K562 (cell line): ENCODE results near the gene SORBS2. TPM values are rescaled to one million over a fixed set of nuclear protein-coding genes. Genes with fewer than 3 reads are reported as not detected.

ENCODE experiments used
- ARHGAP35 ChIP-seq: fragments of 450-650 bp; IDR thresholded peaks from 2 replicates; pipeline ENCODE4 v1.6.1; 2018; ENCODE audit not compliant: partially characterized antibody
- CCAR2 ChIP-seq: fragments of 200-400 bp; formaldehyde crosslinking; IDR thresholded peaks from 2 replicates; pipeline ENCODE4 v1.6.1; 2017; ENCODE audit warnings: mild to moderate bottlenecking, low read depth, low read length
- CHD4 ChIP-seq: fragments of 200-600 bp; sonication (generic); IDR thresholded peaks from 3 replicates; pipeline ENCODE4 v1.6.1; 2012; ENCODE audit warnings: low read depth, mild to moderate bottlenecking, mixed read lengths, low read length, inconsistent platforms; ENCODE audit not compliant: insufficient read depth, insufficient replicate concordance, poor library complexity, severe bottlenecking
- DACH1 ChIP-seq: fragments of 450-650 bp; IDR thresholded peaks from 2 replicates; pipeline ENCODE4 v1.6.1; 2018; ENCODE audit not compliant: partially characterized antibody
- FOXM1 ChIP-seq, 2 experiments: fragments of 450-650 bp in 1 of 2; sonication (generic) in 1 of 2; formaldehyde crosslinking in 1 of 2; IDR thresholded peaks; 2 replicates each; pipeline versions ENCODE4 v1.6.1 to v1.9.0; 2017 to 2022; ENCODE audit warnings: low read depth in 2 of 2, mild to moderate bottlenecking in 2 of 2, missing genetic modification reagents in 1 of 2, moderate library complexity in 1 of 2
- GMEB1 ChIP-seq: fragments of 250-450 bp; sonication (Bioruptor Pico); IDR thresholded peaks from 2 replicates; pipeline ENCODE4 v1.4.0; 2020; ENCODE audit warnings: mild to moderate bottlenecking
- GTF2F1 ChIP-seq: IDR thresholded peaks from 2 replicates; pipeline ENCODE4 v1.6.1; 2011; ENCODE audit warnings: low read depth, low read length, improper control_type of control experiment
- HMG20A ChIP-seq: fragments of 450-650 bp; formaldehyde crosslinking; conservative IDR thresholded peaks from 2 replicates; pipeline ENCODE4 v1.4.0; 2020; ENCODE audit warnings: mild to moderate bottlenecking, mixed read lengths
- KAT8 ChIP-seq: fragments of 450-650 bp; IDR thresholded peaks from 2 replicates; pipeline ENCODE4 v1.6.1; 2016; ENCODE audit warnings: low read depth, mild to moderate bottlenecking
- MAFK ChIP-seq: IDR thresholded peaks from 2 replicates; pipeline ENCODE4 v1.6.1; 2011; ENCODE audit warnings: low read length, improper control_type of control experiment
- MYC ChIP-seq, 2 experiments: fragments of 250-450 bp in 1 of 2; sonication (Bioruptor Pico) in 1 of 2; IDR thresholded peaks; 2 replicates each; pipeline versions ENCODE4 v1.5.1 to v1.6.1; 2012 to 2021; ENCODE audit warnings: low read depth in 2 of 2, borderline replicate concordance in 1 of 2, improper control_type of control experiment in 1 of 2, low read length in 1 of 2, mild to moderate bottlenecking in 1 of 2, moderate library complexity in 1 of 2
- SAFB2 ChIP-seq: fragments of 200-400 bp; formaldehyde crosslinking; IDR thresholded peaks from 2 replicates; pipeline ENCODE4 v1.6.1; 2018; ENCODE audit warnings: borderline replicate concordance, low read length, low read depth, moderate library complexity; ENCODE audit not compliant: severe bottlenecking
- SIN3A ChIP-seq, 2 experiments: fragments of 150-350 bp in 1 of 2; IDR thresholded peaks; 2 replicates each; pipeline ENCODE4 v1.6.1; 2011 to 2016; ENCODE audit warnings: borderline replicate concordance in 2 of 2, low read depth in 2 of 2, low read length in 2 of 2, mild to moderate bottlenecking in 2 of 2, moderate library complexity in 2 of 2; ENCODE audit not compliant: control insufficient read depth in 1 of 2
- STAG1 ChIP-seq: sonication (generic); formaldehyde crosslinking; IDR thresholded peaks from 2 replicates; pipeline ENCODE4 v1.5.0; 2020; ENCODE audit warnings: missing genetic modification reagents, borderline replicate concordance
- TEAD2 ChIP-seq: fragments of 450-650 bp; IDR thresholded peaks from 2 replicates; pipeline ENCODE4 v1.6.1; 2016; ENCODE audit warnings: missing genetic modification characterization, control low read depth, missing compliant biosample characterization
- ZNF592 ChIP-seq: fragments of 450-650 bp; IDR thresholded peaks from 2 replicates; pipeline ENCODE4 v1.6.1; 2017; ENCODE audit warnings: antibody characterized with exemption, mild to moderate bottlenecking
- polyA plus RNA-seq, 8 experiments: library from polyadenylated mRNA; depleted of rRNA in 4 of 8; stranded (reverse) in 5 of 8; unstranded in 3 of 8; fragments of >200 nt; fragmentation: Nextera tagmentation in 2 of 8; fragmentation: Illumina TruSeq in 1 of 8; extraction: Ambion mirVana in 2 of 8; extraction: Trizol in 1 of 8; gene quantifications; 2 replicates each; pipeline versions ENCODE4 v1.2.1 to v1.2.3, GENCODE V29; 2011 to 2014; ENCODE audit warnings: inconsistent platforms in 1 of 8, missing spikeins in 1 of 8
- total RNA-seq, 7 experiments: library from RNA; depleted of rRNA in 6 of 7; stranded (reverse); fragments of >200 nt in 6 of 7; fragmentation: Illumina TruSeq in 2 of 7; extraction: Trizol in 2 of 7; gene quantifications; 2 replicates each; pipeline versions ENCODE4 v1.2.1 to v1.2.3, GENCODE V29; 2011 to 2021; ENCODE audit warnings: low replicate concordance in 1 of 7
- TF ChIP-seq, protein P1 (sequence below): fragments of 250-450 bp; sonication (Bioruptor Pico); IDR thresholded peaks from 2 replicates; pipeline ENCODE4 v1.5.0; 2020; ENCODE audit warnings: mild to moderate bottlenecking
- TF ChIP-seq, protein P2 (sequence below): fragments of 250-450 bp; sonication (Bioruptor Pico); IDR thresholded peaks from 2 replicates; pipeline ENCODE4 v1.5.1; 2021; ENCODE audit warnings: mild to moderate bottlenecking

Gene SORBS2
- total and polyA plus RNA-seq, 9 of the 15 experiments (the other 6 are each of a cell fraction or from before 2014, with no cell fraction given), result 0.29 TPM; not detected in 8

DNA sequence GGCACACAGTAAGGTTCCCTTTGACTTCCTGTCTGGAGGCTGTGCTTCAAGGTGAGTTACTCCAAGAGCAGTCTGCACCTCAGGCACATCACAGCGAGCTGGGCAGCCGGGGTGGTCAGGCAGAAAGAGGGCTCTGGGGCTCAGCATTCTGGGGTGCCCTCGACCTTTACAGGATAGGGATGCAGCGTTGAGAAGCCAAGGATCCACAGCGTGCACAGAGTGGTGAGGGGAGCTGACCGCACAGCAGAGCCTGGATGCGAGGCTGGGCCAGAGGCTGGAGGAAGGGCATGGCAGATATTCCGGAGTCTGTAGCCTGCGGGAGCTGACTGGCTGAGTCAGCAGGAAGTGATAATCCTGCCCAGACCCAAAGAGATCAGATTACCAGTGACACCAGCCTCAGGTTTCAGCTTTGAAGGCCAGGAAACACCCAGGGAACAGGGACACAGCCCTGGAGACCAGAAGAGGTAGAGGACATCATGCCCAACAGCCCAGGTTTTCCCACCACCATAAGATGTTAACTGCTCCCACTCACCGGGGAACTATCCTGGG, 238.3 kb downstream of the SORBS2 start (continued):
- TF ChIP-seq ZNF592, result no peak; the same call in 1 of the 2 replicates
- TF ChIP-seq, protein P1, sequence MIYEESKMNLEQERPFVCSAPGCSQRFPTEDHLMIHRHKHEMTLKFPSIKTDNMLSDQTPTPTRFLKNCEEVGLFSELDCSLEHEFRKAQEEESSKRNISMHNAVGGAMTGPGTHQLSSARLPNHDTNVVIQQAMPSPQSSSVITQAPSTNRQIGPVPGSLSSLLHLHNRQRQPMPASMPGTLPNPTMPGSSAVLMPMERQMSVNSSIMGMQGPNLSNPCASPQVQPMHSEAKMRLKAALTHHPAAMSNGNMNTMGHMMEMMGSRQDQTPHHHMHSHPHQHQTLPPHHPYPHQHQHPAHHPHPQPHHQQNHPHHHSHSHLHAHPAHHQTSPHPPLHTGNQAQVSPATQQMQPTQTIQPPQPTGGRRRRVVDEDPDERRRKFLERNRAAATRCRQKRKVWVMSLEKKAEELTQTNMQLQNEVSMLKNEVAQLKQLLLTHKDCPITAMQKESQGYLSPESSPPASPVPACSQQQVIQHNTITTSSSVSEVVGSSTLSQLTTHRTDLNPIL (CRISPR knock-in tag), result no peak
- no peak for TF ChIP-seq DACH1
- no peak for TF ChIP-seq GTF2F1
- TF ChIP-seq SAFB2, result no peak
- no peak for TF ChIP-seq HMG20A
- TF ChIP-seq FOXM1 (IDR thresholded peaks at IDR 0.05; ENCODE audit: low read depth), result 0 out of 2 replicates have a peak, but pooled peaks have one; percentile 21
- no peak for TF ChIP-seq FOXM1 (CRISPR knock-in tag; IDR thresholded peaks at IDR 0.05; ENCODE audit: low read depth)
- no peak for TF ChIP-seq GMEB1 (CRISPR knock-in tag)
- TF ChIP-seq, protein P2, sequence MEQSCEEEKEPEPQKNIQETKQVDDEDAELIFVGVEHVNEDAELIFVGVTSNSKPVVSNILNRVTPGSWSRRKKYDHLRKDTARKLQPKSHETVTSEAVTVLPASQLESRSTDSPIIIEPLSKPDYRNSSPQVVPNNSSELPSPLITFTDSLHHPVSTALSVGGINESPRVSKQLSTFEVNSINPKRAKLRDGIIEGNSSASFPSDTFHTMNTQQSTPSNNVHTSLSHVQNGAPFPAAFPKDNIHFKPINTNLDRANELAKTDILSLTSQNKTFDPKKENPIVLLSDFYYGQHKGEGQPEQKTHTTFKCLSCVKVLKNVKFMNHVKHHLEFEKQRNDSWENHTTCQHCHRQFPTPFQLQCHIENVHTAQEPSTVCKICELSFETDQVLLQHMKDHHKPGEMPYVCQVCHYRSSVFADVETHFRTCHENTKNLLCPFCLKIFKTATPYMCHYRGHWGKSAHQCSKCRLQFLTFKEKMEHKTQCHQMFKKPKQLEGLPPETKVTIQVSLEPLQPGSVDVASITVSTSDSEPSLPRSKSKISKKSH, result no peak
- TF ChIP-seq CHD4, result no peak
- TF ChIP-seq MYC (IDR thresholded peaks at IDR 0.05; ENCODE audit: low read depth, low read length), result peak; percentile 14; the same call in 1 of the 2 replicates
- TF ChIP-seq MYC (CRISPR knock-in tag; IDR thresholded peaks at IDR 0.05; ENCODE audit: borderline replicate concordance, low read depth), result no peak
- TF ChIP-seq TEAD2 (tag), result no peak
- TF ChIP-seq ARHGAP35, result no peak
- no peak for TF ChIP-seq SIN3A (IDR thresholded peaks at IDR 0.05; ENCODE audit: borderline replicate concordance in 2 of 2, control insufficient read depth in 1 of 2, low read depth in 2 of 2, low read length in 2 of 2)
- no peak for TF ChIP-seq CCAR2
- TF ChIP-seq KAT8, result no peak
- TF ChIP-seq STAG1, result no peak
- TF ChIP-seq MAFK, result peak; percentile 94
